Fibroblast of gingiva (primary cell): ENCODE measurements around the gene PTPN7.
"Not testable (repeated sequence)": the region's sequence is repeated elsewhere in the genome, so short reads cannot be mapped to it uniquely, and the experiment has no call there.

Source experiments
- DNase-seq: peaks from one replicate; pipeline ENCODE4 v3.0.0-alpha.2; 2011; ENCODE audit warnings: low read depth

PTPN7 gene

DNA sequence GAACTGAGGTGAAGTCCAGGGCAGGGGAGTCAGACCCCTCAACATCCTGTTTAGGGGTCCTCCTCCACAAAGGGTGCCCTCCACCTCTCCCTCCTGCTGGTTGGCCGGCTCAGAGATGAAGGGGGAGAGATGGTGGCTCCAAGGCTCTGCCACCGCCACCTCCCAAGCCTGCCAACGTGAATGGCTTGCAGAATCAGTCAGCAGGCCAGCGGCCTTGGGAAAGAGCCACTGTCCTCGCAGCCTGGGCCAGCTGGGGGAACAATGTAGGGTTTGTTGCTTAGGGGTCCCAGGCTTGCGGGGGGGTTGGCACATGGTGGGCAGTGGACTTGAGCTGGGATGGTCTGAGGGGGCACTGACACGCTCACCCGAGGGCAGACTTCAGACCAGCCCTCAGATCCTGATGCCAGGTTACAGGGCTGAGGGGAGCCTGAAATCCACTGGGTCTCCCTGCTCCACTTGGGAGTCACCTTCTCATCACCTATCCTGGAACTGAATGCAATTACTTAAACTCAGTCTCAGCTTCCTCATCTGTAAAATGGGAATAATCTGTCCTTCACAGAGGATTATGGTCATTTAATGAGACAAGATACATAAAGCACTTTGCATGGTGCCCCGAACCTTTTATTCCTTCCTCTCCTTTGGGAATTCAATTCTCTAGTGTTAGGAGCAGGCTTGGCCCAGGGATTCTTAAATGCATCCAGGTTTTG, 29.4 kb downstream of the PTPN7 start:
- DNase-seq, result no peak

- DNase-seq, result no peak
These were observed 30.1 kb downstream of the PTPN7 start for GRCh38 chr1:202130297-202130721.

DNA sequence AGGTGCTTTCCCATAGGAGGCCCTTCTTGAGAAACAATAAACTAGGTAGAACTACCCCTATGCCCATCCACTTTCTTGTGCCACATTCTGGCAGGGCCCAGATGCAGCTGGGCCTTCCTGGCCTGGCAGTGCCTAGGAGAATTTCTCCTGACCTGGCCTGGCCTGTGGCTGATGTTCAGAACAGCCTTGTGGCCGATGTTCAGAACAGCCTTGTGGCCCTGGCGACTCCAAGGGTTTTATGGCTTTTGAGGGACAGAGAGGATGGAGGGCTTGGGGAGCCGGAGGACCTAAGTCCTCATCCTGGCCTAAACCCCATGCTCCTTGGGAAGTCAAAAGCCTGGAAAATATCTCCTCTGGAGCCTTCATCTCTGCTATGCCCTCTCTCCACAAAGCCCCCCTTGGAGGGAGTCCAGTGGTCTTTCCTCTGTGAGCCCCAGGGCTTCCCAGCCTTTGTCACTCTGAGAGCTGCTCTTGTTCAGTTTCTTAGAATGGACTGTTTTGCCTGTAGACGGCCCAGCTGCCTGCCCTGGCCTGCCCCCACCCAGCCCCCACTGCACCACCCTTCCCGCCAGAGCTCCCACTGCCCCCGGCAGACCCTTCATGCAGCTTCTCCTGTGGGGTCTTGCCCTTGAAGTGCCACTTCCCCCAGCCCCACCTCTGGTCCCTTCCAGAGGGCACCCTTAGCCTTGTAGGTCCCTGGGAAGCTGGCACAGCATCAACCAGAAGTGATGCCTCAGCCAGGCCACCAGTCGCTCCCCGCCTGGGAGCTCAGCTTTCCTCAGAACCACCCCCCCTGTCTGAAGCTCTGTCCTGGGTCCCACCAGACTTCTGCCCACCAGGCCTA, 30.7 kb downstream of the PTPN7 start:
- no peak for DNase-seq

DNA sequence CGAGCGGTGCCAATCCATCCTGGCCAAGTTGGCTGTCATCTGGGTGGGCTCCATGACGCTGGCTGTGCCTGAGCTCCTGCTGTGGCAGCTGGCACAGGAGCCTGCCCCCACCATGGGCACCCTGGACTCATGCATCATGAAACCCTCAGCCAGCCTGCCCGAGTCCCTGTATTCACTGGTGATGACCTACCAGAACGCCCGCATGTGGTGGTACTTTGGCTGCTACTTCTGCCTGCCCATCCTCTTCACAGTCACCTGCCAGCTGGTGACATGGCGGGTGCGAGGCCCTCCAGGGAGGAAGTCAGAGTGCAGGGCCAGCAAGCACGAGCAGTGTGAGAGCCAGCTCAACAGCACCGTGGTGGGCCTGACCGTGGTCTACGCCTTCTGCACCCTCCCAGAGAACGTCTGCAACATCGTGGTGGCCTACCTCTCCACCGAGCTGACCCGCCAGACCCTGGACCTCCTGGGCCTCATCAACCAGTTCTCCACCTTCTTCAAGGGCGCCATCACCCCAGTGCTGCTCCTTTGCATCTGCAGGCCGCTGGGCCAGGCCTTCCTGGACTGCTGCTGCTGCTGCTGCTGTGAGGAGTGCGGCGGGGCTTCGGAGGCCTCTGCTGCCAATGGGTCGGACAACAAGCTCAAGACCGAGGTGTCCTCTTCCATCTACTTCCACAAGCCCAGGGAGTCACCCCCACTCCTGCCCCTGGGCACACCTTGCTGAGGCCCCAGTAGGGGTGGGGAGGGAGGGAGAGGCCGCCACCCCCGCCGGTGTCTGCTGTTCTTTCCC, 32.4 kb downstream of the PTPN7 start:
- no peak for DNase-seq

GRCh38 chr1:202127061-202127460, 33.3 kb downstream of the PTPN7 start:
- DNase-seq, result no peak

- no peak for DNase-seq
These were observed 34.0 kb downstream of the PTPN7 start for GRCh38 chr1:202126426-202126825.

DNA sequence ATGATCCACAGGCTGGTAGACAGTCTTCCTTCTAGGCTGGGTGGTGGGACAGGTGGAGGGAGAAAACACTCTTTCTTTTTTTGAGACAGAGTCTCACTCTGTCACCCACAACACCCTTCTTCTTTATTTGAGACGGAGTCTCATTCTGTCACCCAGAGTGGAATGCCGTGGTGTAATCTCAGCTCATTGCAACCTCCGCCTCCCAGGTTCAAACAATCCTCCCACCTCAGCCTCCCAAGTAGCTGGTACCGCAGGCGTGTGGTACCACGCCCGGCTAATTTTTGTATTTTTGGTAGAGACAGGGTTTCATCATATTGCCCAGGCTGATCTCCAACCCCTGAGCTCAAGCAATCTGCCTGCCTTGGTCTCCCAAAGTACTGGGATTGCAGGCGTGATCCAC, 34.8 kb downstream of the PTPN7 start:
- no peak for DNase-seq

GRCh38 chr1:202124142-202124541, 36.3 kb downstream of the PTPN7 start:
- DNase-seq, result no peak

DNA sequence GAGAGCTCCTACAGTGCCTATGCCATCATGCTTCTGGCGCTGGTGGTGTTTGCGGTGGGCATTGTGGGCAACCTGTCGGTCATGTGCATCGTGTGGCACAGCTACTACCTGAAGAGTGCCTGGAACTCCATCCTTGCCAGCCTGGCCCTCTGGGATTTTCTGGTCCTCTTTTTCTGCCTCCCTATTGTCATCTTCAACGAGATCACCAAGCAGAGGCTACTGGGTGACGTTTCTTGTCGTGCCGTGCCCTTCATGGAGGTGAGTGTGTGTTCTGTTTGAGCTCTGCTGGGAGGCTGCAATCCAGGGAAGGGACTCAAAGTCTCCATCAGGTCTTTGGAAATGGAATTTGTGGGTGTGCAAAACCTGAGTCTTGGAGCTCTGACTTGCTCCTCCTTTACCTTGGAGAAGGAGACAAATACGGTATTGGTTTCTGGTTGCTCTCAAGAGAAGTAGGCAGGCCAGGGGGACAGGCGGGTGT, 37.0 kb downstream of the PTPN7 start:
- DNase-seq, result no peak

DNA sequence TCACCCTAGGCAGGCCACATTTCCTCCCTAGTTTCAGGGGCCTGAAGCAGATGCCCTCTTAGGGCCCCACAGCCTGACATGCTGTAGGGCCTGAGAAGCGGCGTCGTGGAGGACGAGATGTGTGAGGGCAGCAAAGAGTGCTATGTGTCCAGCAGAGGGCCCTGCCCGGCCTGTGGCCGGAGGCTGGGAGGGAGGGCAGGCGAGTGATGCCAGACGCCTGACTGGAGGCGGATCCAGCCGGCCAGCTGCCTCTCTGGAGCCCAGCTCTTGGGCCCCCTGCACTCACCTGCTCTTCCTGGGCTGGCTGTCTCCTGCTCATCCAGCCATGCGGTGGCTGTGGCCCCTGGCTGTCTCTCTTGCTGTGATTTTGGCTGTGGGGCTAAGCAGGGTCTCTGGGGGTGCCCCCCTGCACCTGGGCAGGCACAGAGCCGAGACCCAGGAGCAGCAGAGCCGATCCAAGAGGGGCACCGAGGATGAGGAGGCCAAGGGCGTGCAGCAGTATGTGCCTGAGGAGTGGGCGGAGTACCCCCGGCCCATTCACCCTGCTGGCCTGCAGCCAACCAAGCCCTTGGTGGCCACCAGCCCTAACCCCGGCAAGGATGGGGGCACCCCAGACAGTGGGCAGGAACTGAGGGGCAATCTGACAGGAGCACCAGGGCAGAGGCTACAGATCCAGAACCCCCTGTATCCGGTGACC, 37.6 kb downstream of the PTPN7 start, which contains the start of gene GPR37L1:
Gene GPR37L1, plus strand, starts transcription at position 279 of the 697 bp plus-strand sequence. Its CDS starts 47 bp downstream, at position 326.
- peak; percentile 44 for DNase-seq

GRCh38 chr1:202121006-202121405, 39.4 kb downstream of the PTPN7 start:
- DNase-seq, result no peak

DNA sequence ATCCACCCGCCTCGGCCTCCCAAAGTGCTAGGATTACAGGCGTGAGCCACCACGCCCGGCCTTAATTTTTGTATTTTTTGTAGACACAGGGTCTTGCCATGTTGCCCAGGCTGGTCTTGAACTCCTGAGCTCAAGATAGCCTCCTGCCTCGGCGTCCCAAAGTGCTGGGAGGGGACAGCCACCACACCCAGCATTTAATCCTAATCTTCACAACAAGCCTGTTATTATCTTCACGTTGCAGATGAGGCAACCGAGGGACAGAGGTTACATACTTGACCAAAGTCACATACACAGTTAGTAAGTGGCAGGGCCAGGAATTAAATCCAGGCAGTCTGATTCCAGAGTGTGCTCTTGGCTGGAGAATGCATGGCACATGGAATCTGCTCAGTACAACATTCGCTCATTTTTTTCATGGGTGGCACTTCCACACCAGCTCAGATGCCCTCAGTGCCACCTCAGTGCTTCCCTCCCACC, 42.5 kb downstream of the PTPN7 start:
- no peak for DNase-seq

DNA sequence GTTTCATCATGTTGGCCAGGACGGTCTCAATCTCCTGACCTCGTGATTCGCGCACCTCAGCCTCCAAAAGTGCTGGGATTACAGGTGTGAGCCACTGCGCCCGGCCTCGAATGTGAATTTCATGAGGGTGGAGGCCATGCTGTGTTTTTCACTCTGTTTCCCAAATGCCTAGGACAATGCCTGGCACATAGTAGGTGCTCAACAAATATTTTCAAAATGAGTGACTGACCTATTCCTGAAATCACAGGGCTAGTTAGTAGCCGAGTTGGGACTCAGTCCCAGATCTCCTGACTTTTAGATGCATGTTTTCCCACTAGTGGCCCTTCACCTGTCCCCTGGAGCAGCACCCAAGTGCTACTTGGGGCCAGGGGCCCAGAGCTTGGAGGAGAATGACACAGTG, 44.1 kb downstream of the PTPN7 start:
- DNase-seq, result no peak

DNA sequence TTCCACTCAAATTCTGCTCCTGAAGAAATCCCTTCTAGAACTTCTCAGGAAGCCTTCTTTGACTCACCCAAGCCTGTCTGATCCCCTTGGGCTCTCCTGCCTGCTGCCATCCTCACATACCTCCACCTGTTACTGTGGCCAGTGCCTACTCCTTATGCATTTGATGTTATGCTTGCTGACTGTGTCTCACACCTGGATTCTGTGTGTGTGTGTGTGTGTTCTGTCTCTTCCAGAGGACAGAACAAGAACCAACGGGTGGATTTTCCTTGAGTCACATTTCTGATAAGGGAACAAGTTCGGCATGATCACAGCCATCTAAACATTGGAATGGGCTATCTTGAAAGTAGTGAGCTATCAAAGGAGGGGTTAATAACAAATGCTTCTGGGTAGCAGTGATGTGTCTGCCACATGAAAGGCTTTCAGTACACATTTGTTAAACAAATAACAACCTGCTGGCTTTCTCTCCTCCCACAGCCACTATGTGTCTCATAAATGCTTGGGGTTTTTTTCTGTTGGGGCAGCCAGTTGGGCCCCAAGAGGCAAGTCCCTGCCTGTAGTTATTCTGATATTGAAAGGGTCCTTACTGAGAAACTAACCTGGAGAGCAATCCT, 46.6 kb downstream of the PTPN7 start:
- DNase-seq, result no peak

DNA sequence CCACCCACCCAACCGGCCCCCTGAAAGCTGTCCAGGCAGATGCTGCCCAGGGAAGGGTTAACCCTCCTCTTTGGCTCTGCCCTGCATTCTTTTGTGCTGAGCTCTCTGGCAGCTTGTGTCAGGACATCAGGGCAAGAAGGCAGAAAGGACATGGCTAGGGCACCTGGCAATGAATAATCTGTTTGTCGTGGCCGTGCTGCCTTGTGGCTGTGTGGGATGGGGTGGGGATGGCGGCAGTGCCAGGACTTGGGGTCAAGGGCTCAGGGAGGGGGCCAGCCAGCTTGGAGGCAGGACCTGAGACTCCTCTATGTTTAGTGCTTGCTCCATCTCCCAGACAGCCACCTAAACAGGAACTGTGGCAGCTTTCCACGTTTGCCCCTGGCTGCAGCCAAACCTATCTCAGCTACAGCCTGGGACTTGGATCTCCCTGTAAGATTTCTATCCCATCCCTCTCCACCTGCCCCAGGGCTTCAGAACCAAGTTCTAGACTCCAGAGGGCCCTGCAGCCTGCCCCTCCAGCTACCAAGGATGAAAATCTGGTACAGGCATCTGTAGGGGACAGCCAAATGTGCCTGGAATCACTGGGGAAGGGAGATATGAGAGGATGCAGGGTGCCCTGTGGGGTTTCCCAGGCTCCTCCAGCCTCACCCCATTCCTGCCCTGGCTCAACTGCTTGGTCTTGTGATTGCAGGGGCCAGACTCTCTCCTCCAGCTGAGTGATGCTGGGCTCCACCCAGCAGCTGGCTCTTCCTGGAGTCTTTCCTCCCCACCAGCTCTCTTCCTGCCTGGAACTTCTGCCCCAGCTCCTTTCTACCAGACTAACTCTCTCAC, 47.3 kb downstream of the PTPN7 start:
- DNase-seq, result no peak

- not testable (repeated sequence) for DNase-seq
These were observed 48.8 kb downstream of the PTPN7 start for GRCh38 chr1:202111589-202111988.

- no peak for DNase-seq
These were observed 49.4 kb downstream of the PTPN7 start for GRCh38 chr1:202110977-202111376.

- no peak for DNase-seq
These were observed 52.3 kb downstream of the PTPN7 start for GRCh38 chr1:202107801-202108731.

DNA sequence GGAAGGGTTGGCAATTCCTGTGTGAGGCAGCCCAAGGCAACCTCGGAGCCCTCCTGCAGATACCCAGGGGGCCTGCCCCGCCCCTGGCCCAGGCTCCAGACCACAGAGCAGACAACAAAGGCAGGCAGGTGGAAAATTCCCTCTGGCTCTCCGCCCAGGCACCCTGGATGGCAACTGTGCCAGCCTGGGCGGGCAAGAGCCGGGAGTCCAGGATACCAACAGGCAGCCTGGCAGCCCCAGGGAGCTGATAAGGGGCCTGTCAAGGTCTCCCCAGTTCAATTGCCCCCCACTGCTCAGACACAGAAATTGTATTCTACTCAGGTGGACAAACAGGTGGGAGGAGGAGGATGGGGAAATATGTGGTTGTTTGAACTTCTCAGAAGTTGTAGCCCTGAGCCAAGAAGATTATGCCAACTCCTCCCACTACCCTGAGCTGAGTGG, 53.1 kb downstream of the PTPN7 start:
- no peak for DNase-seq
